GM19099 (cell line): Measurements from ENCODE around the gene FBXO31.

ENCODE experiments used
- POLR2A ChIP-seq: IDR thresholded peaks from 3 replicates; pipeline ENCODE4 v1.6.1; 2011; ENCODE audit warnings: low read depth; ENCODE audit not compliant: insufficient read length; ENCODE audit errors: extremely low read depth

Gene FBXO31

GRCh38 chr16:87416826-87417527 lies 33.4 kb upstream of the FBXO31 start:
- TF ChIP-seq POLR2A = no peak

- no peak for TF ChIP-seq POLR2A
Observed at GRCh38 chr16:87415441-87415840, 31.9 kb upstream of the FBXO31 start.

DNA sequence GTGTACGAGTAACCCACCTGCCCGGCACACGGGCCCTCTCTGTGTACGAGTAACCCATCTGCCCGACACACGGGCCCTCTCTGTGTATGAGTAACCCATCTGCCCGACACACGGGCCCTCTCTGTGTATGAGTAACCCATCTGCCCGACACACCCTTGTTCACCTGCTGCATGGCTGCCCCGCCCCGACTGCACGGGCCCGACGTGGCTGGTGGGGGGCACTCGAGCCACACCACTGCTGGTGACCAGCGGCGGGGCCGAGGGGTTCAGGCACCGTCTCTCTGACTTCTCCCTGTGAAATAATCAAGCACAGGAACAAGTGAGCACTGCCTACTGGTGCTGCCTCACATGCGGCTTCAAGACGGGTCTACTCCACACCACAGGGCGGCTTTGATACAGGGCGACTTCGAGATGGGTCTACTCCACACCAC lies 30.7 kb upstream of the FBXO31 start:
- TF ChIP-seq POLR2A = no peak

- TF ChIP-seq POLR2A = no peak
Observed at GRCh38 chr16:87412996-87413421, 29.4 kb upstream of the FBXO31 start.

DNA sequence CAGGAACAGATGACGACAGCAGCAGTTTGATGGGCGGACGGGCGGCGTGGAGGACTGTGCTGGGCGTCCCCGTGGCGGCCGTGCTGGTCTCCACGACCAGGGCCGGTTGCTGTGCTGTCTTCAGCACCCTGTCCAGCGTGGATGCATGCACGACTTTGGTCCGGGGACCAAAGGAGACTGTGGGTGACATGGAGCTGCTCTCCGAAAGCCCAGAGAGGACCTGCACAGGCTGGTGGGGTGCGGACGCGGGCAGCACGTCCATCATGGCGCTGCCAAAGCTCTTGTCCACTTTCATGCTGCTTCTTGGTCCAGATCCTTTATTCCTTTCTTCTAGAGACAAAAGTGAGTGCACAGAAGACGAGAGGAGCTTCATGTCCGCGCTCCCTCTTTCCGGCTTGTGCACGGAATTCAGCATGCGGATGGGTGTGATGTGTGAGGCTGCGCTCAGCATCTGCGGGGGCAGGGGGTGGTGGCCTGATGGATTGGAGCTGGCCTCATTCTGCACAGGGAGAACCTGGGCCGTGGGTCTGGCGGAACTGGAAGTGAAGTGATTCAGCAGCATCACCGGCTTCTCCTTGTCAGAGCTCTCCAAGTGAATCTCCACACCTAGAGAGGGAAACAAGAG lies 28.9 kb upstream of the FBXO31 start:
- TF ChIP-seq POLR2A = no peak

DNA sequence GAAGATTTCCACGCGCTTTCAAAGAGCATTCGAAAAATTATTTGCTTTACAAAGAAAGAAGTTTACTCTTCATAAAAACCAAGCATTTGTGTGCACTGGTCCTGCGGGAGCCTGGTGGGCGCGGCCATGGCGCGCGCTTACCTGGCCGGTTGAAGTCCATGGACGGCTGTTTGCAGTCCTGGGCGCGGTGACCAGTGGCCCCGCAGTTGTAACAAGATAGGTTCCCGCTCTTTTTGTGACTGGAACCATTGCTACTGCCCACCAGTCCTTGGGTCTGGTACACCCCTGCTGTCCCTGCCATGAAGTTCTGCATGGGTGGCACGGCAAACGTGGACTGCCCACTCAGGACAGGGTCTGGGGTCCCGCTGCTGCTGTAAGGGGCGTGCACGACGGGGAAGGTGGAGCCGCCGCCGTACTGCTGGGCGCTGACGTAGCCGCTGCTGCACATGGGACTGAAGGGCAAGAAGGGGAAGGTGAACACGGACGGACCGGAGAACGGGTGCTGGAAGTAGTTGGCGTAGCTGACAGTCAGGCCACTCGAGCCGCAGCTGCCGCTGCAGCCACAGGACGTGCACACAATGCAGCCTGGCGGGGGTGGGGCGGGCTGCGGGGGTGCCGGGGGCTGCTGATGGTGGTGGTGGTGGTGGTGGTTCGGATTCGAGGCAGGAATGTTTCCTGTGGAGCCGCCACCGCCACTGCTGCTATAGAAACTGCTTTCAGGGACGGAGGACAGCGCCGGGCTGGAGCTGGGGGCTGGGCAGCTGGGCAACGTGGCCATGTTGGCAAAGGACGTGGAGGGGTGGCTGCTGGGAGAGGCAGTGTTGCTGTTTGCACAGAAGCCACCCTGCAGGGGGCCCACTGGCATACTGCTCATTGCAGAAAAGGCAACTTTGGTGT lies 28.0 kb upstream of the FBXO31 start:
- no peak for TF ChIP-seq POLR2A

- no peak for TF ChIP-seq POLR2A
Observed at GRCh38 chr16:87410968-87411367, 27.4 kb upstream of the FBXO31 start.

- TF ChIP-seq POLR2A = no peak
Observed at GRCh38 chr16:87410530-87410929, 27.0 kb upstream of the FBXO31 start.

DNA sequence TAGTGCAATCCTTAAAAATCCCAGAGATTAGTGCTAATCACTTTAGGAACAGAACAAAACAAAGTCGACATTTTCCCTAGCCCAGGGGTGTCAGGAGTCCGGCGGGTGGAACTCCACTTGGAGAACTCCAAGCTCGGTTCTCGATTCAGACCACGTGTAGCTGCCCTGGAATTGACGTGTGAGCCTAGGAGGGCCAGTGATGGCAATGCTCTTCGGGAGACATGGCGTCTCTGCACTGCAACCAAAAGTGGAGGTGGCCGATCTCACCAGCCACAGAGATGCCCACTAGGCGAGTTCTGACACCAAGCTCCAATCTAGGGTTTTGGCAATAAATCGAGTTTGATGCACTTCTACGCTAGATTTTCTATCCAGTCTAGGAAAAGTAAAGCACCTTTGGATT lies 26.2 kb upstream of the FBXO31 start:
- no peak for TF ChIP-seq POLR2A

GRCh38 chr16:87409153-87409552 lies 25.6 kb upstream of the FBXO31 start:
- TF ChIP-seq POLR2A = no peak

GRCh38 chr16:87407511-87408112 lies 24.0 kb upstream of the FBXO31 start:
- no peak for TF ChIP-seq POLR2A

DNA sequence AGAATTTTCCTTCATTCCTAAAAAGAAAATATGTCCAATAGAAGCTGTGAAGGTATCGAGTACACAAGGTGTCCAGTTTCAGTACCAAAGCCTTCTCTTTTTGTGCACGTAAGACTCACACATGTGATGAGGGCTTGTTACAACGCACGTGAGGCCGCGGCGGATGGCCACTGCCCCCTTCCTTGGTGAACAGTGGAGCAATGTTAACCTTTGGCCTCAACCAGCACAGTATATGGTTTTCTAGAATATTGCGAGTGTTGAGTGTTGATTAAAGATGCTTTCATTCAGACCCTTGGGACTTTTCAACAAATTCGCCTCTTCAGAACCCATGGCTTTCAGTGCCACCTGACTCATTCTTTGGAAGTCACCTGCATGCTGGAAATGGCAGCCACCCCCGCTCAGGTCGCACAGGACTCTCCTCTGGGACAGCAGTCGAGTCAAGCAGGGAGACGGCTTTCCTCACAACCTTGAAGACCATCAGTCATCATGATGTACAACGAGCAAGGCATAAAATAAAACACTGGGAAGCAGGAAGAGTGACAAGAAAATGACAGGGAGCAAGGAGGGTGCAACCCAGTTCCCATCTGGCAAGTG lies 23.0 kb upstream of the FBXO31 start:
- TF ChIP-seq POLR2A = no peak

- no peak for TF ChIP-seq POLR2A
Observed at GRCh38 chr16:87404764-87405625, 21.4 kb upstream of the FBXO31 start.
